KMS-11 (cell line): ENCODE measurements around the gene DIAPH1.

Experiments
- H2AFZ ChIP-seq: fragments of 200-600 bp; sonication (generic); 2 replicates; pipeline ENCODE4 v1.6.1; 2016; ENCODE audit warnings: antibody characterized with exemption, mixed run types, low read depth
- H3K27ac ChIP-seq: fragments of 200-600 bp; sonication (generic); 2 replicates; pipeline ENCODE4 v1.6.1; 2016; ENCODE audit warnings: mild to moderate bottlenecking, mixed run types
- H3K27me3 ChIP-seq: fragments of 200-600 bp; sonication (generic); 2 replicates; pipeline ENCODE4 v1.6.1; 2017; ENCODE audit warnings: mild to moderate bottlenecking, low read depth, mixed run types, moderate library complexity; ENCODE audit not compliant: insufficient read depth
- H3K36me3 ChIP-seq: fragments of 200-600 bp; sonication (generic); 2 replicates; pipeline ENCODE4 v1.6.1; 2017; ENCODE audit warnings: mild to moderate bottlenecking, mixed run types; ENCODE audit not compliant: insufficient read depth
- H3K4me1 ChIP-seq: fragments of 200-600 bp; sonication (generic); 2 replicates; pipeline ENCODE4 v1.6.1; 2016; ENCODE audit warnings: mild to moderate bottlenecking, low read depth, mixed run types; ENCODE audit not compliant: poor library complexity, severe bottlenecking
- H3K4me2 ChIP-seq: fragments of 200-600 bp; sonication (generic); 2 replicates; pipeline ENCODE4 v1.7.0; 2016; ENCODE audit warnings: mild to moderate bottlenecking, mixed run types
- H3K4me3 ChIP-seq: fragments of 200-600 bp; sonication (generic); IDR thresholded peaks from 2 replicates; pipeline ENCODE4 v1.6.1; 2017; ENCODE audit warnings: low read depth, low read length, mixed read lengths; ENCODE audit not compliant: insufficient read depth
- H3K79me2 ChIP-seq: fragments of 200-600 bp; sonication (generic); 2 replicates; pipeline ENCODE4 v1.6.1; 2016; ENCODE audit warnings: low read depth, mixed run types; ENCODE audit not compliant: insufficient read depth
- H3K9ac ChIP-seq: fragments of 200-600 bp; sonication (generic); 2 replicates; pipeline ENCODE4 v1.6.1; 2016; ENCODE audit warnings: mild to moderate bottlenecking, mixed run types
- H4K20me1 ChIP-seq: fragments of 200-600 bp; sonication (generic); 2 replicates; pipeline ENCODE4 v1.6.1; 2016; ENCODE audit warnings: mild to moderate bottlenecking, mixed run types; ENCODE audit not compliant: insufficient read depth
- TF ChIP-seq, protein P1 (sequence below): fragments of 200-600 bp; sonication (generic); conservative IDR thresholded peaks from 2 replicates; pipeline ENCODE4 v1.6.1; 2017; ENCODE audit warnings: low read depth, mild to moderate bottlenecking, antibody characterized with exemption, low read length, moderate library complexity, mixed read lengths

The DIAPH1 gene

GRCh38 chr5:141487131-141487530 is 131.7 kb downstream of the DIAPH1 start:
- Histone ChIP-seq H3K4me3 (no peak overlapping the region), H3K4me2 (no peak overlapping the region), H3K4me1 (no peaks in the 10 kb centered on the region), H3K9ac (no peak overlapping the region), H3K79me2 (no peaks in the 10 kb centered on the region), H4K20me1 (no peaks in the 10 kb centered on the region), H3K27ac (no peak overlapping the region), H3K27me3 (no peaks in the 10 kb centered on the region), H3K36me3 (no peaks in the 10 kb centered on the region), H2AFZ (no peak overlapping the region)
- TF ChIP-seq, protein P1, sequence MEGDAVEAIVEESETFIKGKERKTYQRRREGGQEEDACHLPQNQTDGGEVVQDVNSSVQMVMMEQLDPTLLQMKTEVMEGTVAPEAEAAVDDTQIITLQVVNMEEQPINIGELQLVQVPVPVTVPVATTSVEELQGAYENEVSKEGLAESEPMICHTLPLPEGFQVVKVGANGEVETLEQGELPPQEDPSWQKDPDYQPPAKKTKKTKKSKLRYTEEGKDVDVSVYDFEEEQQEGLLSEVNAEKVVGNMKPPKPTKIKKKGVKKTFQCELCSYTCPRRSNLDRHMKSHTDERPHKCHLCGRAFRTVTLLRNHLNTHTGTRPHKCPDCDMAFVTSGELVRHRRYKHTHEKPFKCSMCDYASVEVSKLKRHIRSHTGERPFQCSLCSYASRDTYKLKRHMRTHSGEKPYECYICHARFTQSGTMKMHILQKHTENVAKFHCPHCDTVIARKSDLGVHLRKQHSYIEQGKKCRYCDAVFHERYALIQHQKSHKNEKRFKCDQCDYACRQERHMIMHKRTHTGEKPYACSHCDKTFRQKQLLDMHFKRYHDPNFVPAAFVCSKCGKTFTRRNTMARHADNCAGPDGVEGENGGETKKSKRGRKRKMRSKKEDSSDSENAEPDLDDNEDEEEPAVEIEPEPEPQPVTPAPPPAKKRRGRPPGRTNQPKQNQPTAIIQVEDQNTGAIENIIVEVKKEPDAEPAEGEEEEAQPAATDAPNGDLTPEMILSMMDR = no peak

DNA sequence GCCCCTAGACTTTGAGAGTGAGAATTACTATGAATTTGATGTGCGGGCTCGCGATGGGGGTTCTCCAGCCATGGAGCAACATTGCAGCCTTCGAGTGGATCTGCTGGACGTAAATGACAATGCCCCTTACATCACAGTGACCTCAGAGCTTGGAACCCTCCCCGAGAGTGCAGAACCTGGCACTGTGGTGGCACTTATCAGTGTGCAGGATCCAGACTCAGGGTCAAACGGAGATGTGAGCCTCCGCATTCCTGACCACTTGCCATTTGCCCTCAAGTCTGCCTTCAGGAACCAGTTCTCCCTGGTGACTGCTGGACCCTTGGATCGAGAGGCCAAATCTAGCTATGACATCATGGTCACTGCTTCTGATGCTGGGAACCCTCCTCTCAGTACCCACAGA is 132.7 kb downstream of the DIAPH1 start:
- no peak overlapping the region for H3K4me2 ChIP-seq
- no peak overlapping the region for H3K27ac ChIP-seq
- no peak overlapping the region for H2AFZ ChIP-seq
- no peak overlapping the region for H3K9ac ChIP-seq
- H3K36me3 ChIP-seq = no peaks in the 10 kb centered on the region
- no peaks in the 10 kb centered on the region for H3K4me1 ChIP-seq
- no peaks in the 10 kb centered on the region for H3K79me2 ChIP-seq
- no peak overlapping the region for H3K4me3 ChIP-seq
- H3K27me3 ChIP-seq = no peaks in the 10 kb centered on the region
- TF ChIP-seq, protein P1 = no peak
- H4K20me1 ChIP-seq = no peaks in the 10 kb centered on the region

GRCh38 chr5:141485321-141486055 is 133.3 kb downstream of the DIAPH1 start:
- no peak overlapping the region for H3K4me2 ChIP-seq

GRCh38 chr5:141484641-141485311 is 134.0 kb downstream of the DIAPH1 start, which contains the start of gene PCDHGC4:
Gene PCDHGC4 (plus strand): TSS chr5:141485030. CDS start chr5:141485174, 144 bp downstream.
- TF ChIP-seq, protein P1 = no peak
- no peak within 1 kb of the TSS for H3K4me3 ChIP-seq
- H3K27ac ChIP-seq = no peak within 1 kb of the TSS
- no peak within 1 kb of the TSS for H3K4me2 ChIP-seq
- no peaks in the 10 kb centered on the region for H3K36me3 ChIP-seq
- no peak within 1 kb of the TSS for H3K9ac ChIP-seq
- no peaks in the 10 kb centered on the region for H4K20me1 ChIP-seq
- no peak within 1 kb of the TSS for H2AFZ ChIP-seq
- H3K79me2 ChIP-seq = no peaks in the 10 kb centered on the region
- no peaks in the 10 kb centered on the region for H3K27me3 ChIP-seq
- no peaks in the 10 kb centered on the region for H3K4me1 ChIP-seq

More at GRCh38 chr5:141485321-141486055, 133.3 kb downstream of the DIAPH1 start:
- Histone ChIP-seq H3K9ac (no peak overlapping the region), H3K79me2 (no peaks in the 10 kb centered on the region), H3K4me3 (no peak overlapping the region), H3K27me3 (no peaks in the 10 kb centered on the region), H3K36me3 (no peaks in the 10 kb centered on the region), H3K27ac (no peak overlapping the region), H3K4me1 (no peaks in the 10 kb centered on the region), H2AFZ (no peak overlapping the region), H4K20me1 (no peaks in the 10 kb centered on the region)
- TF ChIP-seq, protein P1 = no peak
